NCI-H446 (cell line): ENCODE results near the gene SLC19A3.
"Not testable (repeated sequence)": the region's sequence is repeated elsewhere in the genome, so short reads cannot be mapped to it uniquely, and the experiment has no call there.

Experiments
- DNase-seq, 2 experiments: peaks; one replicate each; lab custom pipeline; 2025; lab: John Stamatoyannopoulos, UW

Gene SLC19A3

DNA sequence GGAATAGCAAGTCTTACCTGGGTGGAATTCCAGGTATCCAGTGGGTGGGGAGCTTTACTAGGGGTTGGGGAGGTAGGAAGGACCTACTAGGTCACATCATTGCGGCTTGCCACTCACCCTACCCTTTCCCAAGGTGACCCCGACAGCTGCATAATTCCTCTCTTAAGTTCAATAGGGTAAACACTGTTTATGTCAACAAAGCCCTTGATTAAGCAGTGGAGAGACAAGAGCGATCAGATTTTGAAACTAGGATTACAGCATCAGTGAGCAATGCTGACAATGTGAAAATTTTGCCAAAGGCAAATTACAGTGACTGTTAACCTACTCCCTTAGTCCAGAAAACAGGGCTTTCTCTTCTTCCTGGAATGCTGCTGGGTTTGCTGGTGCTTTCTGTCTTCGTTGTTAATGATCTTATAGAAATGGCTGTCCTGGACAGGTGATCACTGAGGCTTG lies 14.5 kb downstream of the SLC19A3 start:
- no peak for DNase-seq

DNA sequence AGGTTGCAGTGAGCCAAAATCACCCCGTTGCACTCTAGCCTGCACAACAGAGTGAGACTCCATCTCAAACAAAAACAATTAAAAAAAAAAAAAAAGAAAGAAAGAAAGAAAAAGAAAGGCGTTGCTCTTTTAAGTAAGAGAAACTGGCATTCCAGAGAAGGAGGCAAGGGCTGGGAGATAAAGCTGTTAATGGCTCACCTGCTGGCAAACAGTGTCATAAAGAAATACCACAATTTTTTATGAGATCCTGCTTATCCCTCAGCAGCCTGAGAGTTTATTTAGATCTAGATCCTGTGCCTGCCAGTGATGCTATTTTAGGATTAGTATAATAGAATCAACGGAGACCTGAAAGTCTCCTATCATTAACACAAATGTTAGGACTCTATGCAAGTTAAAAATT lies 16.3 kb downstream of the SLC19A3 start:
- no peak for DNase-seq

- no peak for DNase-seq
Observed at GRCh38 chr2:227696990-227697679, 20.7 kb downstream of the SLC19A3 start.

- DNase-seq, result no peak
Observed at GRCh38 chr2:227687189-227687588, 30.6 kb downstream of the SLC19A3 start.

DNA sequence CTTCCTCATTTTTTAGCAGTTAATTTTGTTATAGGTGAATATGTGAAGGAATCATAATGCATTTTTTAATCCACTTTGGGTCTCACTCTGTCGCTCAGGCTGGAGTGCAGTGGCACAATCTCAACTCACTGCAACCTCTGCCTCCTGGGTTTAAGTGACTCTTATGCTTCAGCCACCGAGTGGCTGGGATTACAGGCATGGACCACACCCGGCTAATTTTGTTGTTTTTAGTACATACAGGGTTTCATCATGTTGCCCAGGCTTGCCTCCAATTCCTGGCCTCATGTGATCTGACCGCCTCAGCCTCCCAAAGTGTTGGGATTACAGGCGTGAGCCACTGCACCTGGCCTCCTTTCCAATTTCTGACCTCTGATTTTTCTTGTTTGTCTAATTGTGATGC lies 33.6 kb downstream of the SLC19A3 start:
- no peak for DNase-seq

DNA sequence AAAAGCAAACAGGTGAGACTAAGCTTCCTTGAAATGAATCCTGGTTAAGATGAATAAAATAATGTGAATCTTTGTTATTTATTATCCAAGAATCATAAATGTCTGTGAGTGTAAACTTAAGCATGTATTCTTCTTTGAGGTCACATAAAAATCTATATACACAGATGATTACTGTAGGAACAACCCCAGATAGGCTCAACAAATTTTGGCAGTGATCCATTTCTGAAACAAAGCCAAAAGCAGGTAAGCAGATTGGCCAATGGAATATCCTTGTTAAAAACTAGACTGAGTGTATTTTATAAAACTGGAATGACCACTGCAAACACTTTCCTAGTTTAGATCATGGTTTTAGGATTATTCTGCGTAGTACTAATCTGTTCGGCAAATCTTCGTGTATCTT lies 39.9 kb downstream of the SLC19A3 start:
- no peak for DNase-seq

DNA sequence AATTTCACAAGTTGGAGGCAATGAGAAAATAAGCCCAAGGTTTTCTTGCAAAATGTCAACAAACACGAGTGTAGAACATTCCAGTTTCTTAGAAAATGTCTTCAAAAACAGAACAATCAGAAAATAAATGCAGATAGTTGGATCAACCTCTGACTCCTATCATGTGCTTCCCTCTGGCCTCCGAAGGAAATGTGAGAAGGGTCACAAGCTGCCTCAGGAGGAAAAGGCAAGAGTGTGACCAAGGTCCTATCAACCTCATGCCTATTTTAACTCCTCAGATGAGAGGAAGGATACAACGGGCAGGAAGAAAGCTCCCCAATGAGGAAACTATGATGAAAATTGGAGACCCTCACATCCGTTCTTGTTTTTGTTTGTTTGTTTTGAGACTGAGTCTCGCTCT lies 43.3 kb downstream of the SLC19A3 start:
- no peak for DNase-seq

- not testable (repeated sequence) for DNase-seq
Observed at GRCh38 chr2:227673620-227674019, 44.2 kb downstream of the SLC19A3 start.

- no peak for DNase-seq
Observed at GRCh38 chr2:227671170-227671905, 46.5 kb downstream of the SLC19A3 start.

GRCh38 chr2:227666631-227667170 lies 51.1 kb downstream of the SLC19A3 start, which contains the start of gene SCYGR5:
TSS of gene SCYGR5 (plus strand) at chr2:227666804. CDS start at chr2:227666804, 0 bp downstream.
- not testable (repeated sequence) for DNase-seq

DNA sequence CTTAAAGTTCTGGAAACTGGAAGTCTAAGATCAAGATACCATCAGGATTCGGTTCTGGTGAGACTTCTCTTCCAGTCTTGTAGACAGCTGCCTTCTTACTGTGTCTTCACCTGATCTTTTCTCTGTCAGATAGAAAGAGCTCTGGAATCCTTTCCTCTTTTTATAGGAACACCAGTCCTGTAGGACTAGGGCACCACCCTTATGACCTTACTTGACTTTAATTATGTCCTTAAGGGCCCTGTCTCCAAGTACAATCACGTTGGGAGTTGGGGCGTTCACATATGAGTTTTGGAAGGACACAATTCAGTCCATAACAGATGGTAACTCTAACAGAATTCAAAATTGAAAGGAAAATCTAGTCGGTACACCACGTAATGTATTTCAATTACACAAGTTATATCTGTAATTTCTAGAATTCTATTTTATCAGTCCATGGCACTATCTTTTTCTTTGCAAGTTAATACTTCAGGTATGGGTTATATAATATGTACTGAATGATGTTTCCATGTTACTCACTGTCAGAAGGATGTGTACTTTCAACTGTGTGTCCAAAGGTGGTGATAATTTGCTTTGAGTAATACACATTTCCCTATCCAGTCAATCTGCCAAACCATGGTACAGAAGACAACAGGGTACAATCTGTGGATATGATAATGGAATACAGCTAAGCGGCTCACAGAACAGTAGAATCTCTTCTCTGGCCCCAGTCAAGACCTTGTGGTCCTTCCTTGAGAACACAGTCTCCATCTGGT lies 52.5 kb downstream of the SLC19A3 start:
- DNase-seq, result no peak

DNA sequence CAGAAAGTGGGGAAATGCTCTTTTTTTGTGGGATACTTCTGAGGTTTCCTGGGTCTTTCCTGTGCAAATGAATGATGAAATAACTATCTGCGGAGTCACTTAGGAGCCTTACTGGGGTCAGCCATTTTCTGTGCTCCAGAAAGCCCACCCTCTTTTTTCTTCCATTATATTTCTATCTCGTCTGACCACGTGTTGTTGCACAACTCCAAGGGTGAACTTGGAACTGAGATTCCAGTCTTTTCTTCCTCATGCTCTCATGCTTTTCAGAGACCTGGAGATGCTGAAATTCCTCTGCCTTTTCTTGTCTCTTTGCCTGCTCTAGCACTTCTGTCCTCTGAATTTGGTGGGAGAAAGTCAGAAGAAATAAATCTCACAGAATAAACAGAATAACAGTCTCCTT lies 56.0 kb downstream of the SLC19A3 start:
- DNase-seq, result no peak

GRCh38 chr2:227661025-227661649 lies 56.7 kb downstream of the SLC19A3 start:
- no peak for DNase-seq

- no peak for DNase-seq
Observed at GRCh38 chr2:227657199-227657845, 60.5 kb downstream of the SLC19A3 start.

GRCh38 chr2:227655454-227655853 lies 62.4 kb downstream of the SLC19A3 start:
- no peak for DNase-seq

- no peak for DNase-seq
Observed at GRCh38 chr2:227654426-227654825, 63.4 kb downstream of the SLC19A3 start.

DNA sequence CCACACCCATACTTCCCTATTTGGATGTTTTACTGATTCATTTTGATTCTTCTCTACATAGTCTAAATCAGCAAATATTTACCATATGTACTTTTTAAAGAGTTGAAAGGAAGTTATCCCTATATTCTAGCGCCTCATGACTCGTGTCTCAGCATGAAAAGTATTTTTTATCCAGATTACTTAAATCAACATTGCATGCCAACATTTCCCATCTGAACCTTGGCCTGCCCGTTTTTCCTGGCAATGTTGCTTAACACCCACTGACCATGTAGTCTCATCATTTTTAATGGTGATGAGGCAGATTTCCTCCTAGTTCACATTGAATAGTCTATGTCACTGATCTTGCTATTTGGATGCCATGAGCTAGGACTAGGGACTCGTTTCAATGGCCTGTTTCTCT lies 64.4 kb downstream of the SLC19A3 start:
- no peak for DNase-seq

GRCh38 chr2:227643990-227644551 lies 73.8 kb downstream of the SLC19A3 start:
- DNase-seq, result no peak

DNA sequence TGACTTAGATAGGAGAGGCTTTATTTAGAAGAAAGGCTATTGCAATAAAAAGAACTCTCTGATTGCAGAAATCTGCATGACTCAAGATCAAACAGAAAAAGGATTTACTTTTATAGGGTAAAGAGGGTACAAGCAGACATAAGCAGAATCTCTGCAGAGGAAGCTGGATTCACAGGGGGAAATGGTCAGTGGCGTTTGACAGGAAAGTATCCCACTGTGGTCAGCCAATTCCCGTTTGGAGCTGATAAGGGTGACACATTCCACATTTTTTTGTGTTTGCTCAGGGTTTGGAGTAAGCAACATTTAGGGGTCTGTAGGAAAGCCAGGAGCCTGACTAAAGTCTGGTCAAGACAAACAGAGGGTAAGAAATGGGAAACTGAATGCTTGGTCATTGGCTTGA lies 75.2 kb downstream of the SLC19A3 start:
- DNase-seq, result no peak

DNA sequence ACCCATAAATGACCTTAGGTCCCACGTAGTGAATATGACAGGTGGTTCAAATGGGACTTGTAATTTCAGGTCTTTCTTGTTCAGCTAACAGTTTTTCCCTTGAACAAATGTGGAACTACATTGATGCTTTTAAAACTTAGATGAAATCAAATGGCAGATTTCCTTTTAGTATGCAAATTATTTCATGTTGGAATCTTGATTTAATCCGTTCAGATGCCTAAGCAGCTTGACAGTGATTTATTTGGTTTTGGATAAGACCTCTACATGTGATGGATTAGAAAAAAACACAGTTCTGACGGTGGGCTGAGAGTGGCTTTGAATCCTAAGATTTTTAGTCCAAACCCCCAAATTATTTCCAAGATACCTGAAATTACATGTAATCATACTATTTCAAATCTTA lies 83.6 kb downstream of the SLC19A3 start:
- DNase-seq, result no peak
